Kidney (tissue), 14 donors: ENCODE measurements around the gene TPR. TPM values are rescaled to one million over a fixed set of nuclear protein-coding genes. Genes with fewer than 3 reads are reported as not detected.
"Not testable (repeated sequence)": the region's sequence is repeated elsewhere in the genome, so short reads cannot be mapped to it uniquely, and the experiment has no call there.

Experiments
- DNase-seq, 5 donors: peaks; one replicate each; pipeline ENCODE4 v3.0.0-alpha.2; 2013 to 2020
- FAIRE-seq: peaks from 2 replicates; lab custom pipeline; 2012; peaks lifted over from hg19 to GRCh38; lab: Jason Lieb, UNC
- H3K27ac ChIP-seq, 2 donors: one replicate each; pipeline ENCODE4 v1.7.0; 2013; ENCODE audit warnings: low read depth in 2 of 2, low read length in 2 of 2, inconsistent platforms in 1 of 2
- H3K27me3 ChIP-seq: one replicate; pipeline ENCODE4 v1.7.1; 2013; ENCODE audit warnings: low read length, inconsistent platforms; ENCODE audit not compliant: control insufficient read depth, insufficient read depth
- H3K36me3 ChIP-seq, 3 donors: one replicate each; pipeline versions ENCODE4 v1.7.0 to v1.7.1; 2013; ENCODE audit warnings: low read length in 3 of 3, control low read depth in 1 of 3, inconsistent platforms in 1 of 3; ENCODE audit not compliant: insufficient read depth in 3 of 3, control insufficient read depth in 2 of 3
- H3K4me1 ChIP-seq, 3 donors: one replicate each; pipeline versions ENCODE4 v1.7.0 to v1.7.1; 2013; ENCODE audit warnings: low read length in 3 of 3, inconsistent platforms in 1 of 3, low read depth in 1 of 3; ENCODE audit not compliant: control insufficient read depth in 2 of 3, insufficient read depth in 2 of 3
- H3K4me3 ChIP-seq, 3 donors: one replicate each; pipeline versions ENCODE4 v1.7.0 to v1.8.1; 2013; ENCODE audit warnings: low read length in 3 of 3, control low read depth in 1 of 3, inconsistent platforms in 1 of 3
- H3K9ac ChIP-seq, 3 donors: one replicate each; pipeline versions ENCODE4 v1.7.0 to v1.7.1; 2013; ENCODE audit warnings: low read length in 3 of 3, control low read depth in 1 of 3, inconsistent platforms in 1 of 3
- H3K9me3 ChIP-seq, 3 donors: one replicate each; pipeline versions ENCODE4 v1.7.0 to v1.7.1; 2013; ENCODE audit warnings: low read length in 3 of 3, control low read depth in 1 of 3, inconsistent platforms in 1 of 3; ENCODE audit not compliant: control insufficient read depth in 2 of 3, insufficient read depth in 1 of 3
- intact Hi-C: fragments of 100-400 bp; cut with DNase I; formaldehyde crosslinking; loops from one replicate; pipeline ENCODE4 v1.11.1; 2022
- polyA plus RNA-seq: library from polyadenylated mRNA; stranded (reverse); fragments of 350-450 nt; fragmentation: Illumina TruSeq; extraction: RNeasy Lipid Tissue Mini Kit (QIAGEN cat#74804); gene quantifications from one replicate; pipeline ENCODE4 v1.2.3, GENCODE V29; 2014; ENCODE audit warnings: low read depth, low replicate concordance; ENCODE audit not compliant: insufficient read depth
- total RNA-seq: library from RNA; stranded (reverse); fragmentation: NEBNext Ultra II Directional; extraction: Animal tissue kit (Norgen Biotek cat#: 25700); gene quantifications from one replicate; pipeline ENCODE4 v1.2.1, GENCODE V29; 2021
- TF ChIP-seq, protein P1 (sequence below): IDR thresholded peaks from 3 replicates; pipeline ENCODE4 v1.5.1; 2012; ENCODE audit warnings: mild to moderate bottlenecking, moderate library complexity, borderline replicate concordance; ENCODE audit not compliant: insufficient read depth; ENCODE audit errors: extremely low read depth
- donor health status: control.
- donor health status: control.
- donor health status: control.
- donor health status: control.
- donor health status: control.
- donor health status: DM: yes; HTN: yes; CAD: no.
- donor health status: Normal renal cell carcinoma (clear cell type).

TPR gene
- total and polyA plus RNA-seq, 2 donors from 2014 or later: 27.4 to 89.9 TPM

DNA sequence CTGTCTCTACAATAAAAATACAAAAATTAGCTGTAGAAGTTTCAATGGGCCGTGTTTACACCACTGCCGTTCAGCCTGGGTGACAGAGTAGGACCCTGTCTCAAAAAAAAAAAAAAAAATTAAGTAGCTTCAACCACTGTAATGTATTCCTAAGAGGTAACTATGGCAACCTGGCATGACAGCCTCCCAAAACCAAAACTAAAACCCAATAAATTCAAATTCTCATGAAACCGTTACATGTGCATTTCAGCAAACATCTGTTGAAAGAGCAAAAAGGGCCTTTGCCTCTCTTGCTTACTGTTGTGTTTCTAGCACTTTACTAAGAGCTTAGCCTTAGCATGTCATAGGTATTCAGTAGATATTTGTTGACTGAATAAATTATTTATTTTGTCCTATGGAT is 34.0 kb upstream of the TPR start:
- no peak for FAIRE-seq
- H3K4me3 ChIP-seq: no peak overlapping the region
- no peaks in the 10 kb centered on the region for H3K4me1 ChIP-seq
- H3K9me3 ChIP-seq: no peaks in the 10 kb centered on the region
- no peak overlapping the region for H3K9ac ChIP-seq
- intact Hi-C loops: no loop called here
- peaks cover 4 to 19% (median 4%) of the 10 kb centered on the region in 3 donors for H3K36me3 ChIP-seq
- DNase-seq: no peak
- TF ChIP-seq, protein P1, sequence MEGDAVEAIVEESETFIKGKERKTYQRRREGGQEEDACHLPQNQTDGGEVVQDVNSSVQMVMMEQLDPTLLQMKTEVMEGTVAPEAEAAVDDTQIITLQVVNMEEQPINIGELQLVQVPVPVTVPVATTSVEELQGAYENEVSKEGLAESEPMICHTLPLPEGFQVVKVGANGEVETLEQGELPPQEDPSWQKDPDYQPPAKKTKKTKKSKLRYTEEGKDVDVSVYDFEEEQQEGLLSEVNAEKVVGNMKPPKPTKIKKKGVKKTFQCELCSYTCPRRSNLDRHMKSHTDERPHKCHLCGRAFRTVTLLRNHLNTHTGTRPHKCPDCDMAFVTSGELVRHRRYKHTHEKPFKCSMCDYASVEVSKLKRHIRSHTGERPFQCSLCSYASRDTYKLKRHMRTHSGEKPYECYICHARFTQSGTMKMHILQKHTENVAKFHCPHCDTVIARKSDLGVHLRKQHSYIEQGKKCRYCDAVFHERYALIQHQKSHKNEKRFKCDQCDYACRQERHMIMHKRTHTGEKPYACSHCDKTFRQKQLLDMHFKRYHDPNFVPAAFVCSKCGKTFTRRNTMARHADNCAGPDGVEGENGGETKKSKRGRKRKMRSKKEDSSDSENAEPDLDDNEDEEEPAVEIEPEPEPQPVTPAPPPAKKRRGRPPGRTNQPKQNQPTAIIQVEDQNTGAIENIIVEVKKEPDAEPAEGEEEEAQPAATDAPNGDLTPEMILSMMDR: no peak
- H3K27ac ChIP-seq: no peak overlapping the region
- no peaks in the 10 kb centered on the region for H3K27me3 ChIP-seq

DNA sequence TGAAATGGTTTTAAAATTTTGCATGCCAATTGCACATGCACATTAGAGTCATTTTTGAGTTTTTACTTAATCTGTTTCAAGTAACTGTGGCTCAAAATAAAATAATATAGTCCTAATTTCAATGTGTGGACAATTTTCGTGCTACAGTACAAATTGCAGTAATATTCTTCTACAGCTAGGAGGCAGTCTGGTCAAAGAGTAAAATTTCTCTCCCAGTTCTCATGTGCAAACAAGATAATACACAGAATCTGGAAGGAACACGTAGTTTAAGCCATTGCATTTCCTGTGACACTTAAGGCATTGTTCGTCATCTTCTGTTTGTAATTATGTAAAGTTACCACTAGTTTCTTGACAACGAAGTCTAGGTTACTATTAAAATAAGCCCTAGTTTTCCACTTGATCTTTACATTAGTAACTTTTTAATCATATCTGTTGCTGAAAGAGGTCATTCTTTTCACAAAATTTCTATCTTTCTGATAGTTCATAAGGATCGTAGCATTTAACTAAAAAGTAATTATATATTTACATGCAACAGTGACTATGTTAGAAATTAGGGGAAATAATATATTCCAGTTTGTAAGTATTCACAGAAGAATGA is 29.5 kb upstream of the TPR start:
- DNase-seq (peak in 2 of 5 donors; percentile 17 to 47), FAIRE-seq (no peak)
- intact Hi-C loops: no loop called here
- no peaks in the 10 kb centered on the region for H3K9me3 ChIP-seq
- no peaks in the 10 kb centered on the region for H3K4me1 ChIP-seq
- no peak overlapping the region for H3K9ac ChIP-seq
- TF ChIP-seq, protein P1: peak; percentile 43
- peaks cover 4 to 17% (median 8%) of the 10 kb centered on the region in 3 donors for H3K36me3 ChIP-seq
- no peak overlapping the region for H3K27ac ChIP-seq
- H3K27me3 ChIP-seq: no peaks in the 10 kb centered on the region
- H3K4me3 ChIP-seq: no peak overlapping the region

DNA sequence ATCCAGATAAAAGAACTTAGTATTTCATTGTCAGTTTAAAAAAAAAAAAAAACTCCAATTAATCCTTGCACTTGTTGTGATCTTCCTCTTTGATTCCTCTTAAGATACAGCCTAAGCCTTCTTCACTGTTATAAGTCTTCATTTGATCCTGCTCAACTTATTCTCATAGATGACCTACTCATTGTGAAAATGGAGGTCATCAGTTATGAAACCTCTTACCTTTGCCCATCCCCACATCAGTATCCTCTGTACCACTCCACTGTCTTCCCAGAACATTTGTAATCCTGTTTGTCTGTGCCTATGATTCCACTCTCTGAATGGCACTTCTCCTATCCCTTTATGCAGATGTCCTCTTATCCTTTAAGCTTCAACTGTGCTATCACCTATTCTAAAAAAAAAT is 28.6 kb upstream of the TPR start:
- no peak overlapping the region for H3K4me3 ChIP-seq
- TF ChIP-seq, protein P1: no peak
- H3K9ac ChIP-seq: no peak overlapping the region
- no peaks in the 10 kb centered on the region for H3K9me3 ChIP-seq
- FAIRE-seq (no peak), DNase-seq (no peak)
- intact Hi-C loops: no loop called here
- H3K27me3 ChIP-seq: no peaks in the 10 kb centered on the region
- no peaks in the 10 kb centered on the region for H3K4me1 ChIP-seq
- no peak overlapping the region for H3K27ac ChIP-seq
- peaks cover 2 to 17% (median 8%) of the 10 kb centered on the region in 3 donors for H3K36me3 ChIP-seq

DNA sequence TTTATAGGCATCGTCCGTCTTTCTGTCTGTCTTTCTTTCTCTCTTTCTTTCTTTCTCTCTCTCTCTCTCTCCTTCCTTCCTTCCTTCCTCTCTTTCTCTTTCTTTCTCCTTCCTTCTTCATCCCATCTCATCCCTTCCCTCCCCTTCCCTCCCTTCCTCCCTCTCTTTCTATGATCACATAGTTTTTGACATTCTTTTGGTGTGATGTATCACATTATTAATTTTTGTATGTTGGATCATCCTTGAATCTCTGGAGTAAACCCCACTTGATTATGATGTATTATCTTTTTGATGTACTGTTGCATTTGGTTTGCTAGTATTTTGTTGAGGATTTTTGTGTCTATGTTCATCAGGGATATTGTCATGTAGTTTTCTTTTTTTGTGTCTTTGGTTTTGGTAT is 26.4 kb upstream of the TPR start:
- H3K4me3 ChIP-seq, H3K9me3 ChIP-seq, H3K9ac ChIP-seq, FAIRE-seq, DNase-seq, intact Hi-C loops, H3K27ac ChIP-seq, H3K27me3 ChIP-seq, H3K4me1 ChIP-seq, H3K36me3 ChIP-seq: not testable (repeated sequence)

DNA sequence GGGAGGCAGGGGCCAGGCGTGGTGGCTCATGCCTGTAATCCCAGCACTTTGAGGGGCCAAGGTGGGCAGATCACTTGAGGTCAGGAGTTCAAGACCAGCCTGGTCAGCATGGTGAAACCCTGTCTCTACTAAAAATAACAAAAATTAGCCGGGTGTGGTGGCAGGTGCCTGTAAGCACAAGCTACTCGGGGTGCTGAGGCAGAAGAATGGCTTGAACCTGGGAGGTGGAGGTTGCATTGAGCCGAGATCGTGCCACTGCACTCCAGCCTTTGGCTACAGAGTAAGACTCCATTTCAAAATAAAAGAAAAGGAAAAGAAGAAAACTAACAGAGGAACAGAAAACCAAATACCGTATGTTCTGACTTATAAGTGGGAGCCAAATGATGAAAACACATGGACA is 17.7 kb upstream of the TPR start:
- DNase-seq, H3K9ac ChIP-seq, H3K9me3 ChIP-seq, H3K27ac ChIP-seq, H3K27me3 ChIP-seq, intact Hi-C loops, H3K4me3 ChIP-seq, H3K4me1 ChIP-seq, FAIRE-seq: not testable (repeated sequence)
- H3K36me3 ChIP-seq: peaks cover 10 to 22% (median 12%) of the 10 kb centered on the region in 3 donors
